ENCODE results near the gene CLEC12A.
"Not testable (repeated sequence)": the region's sequence is repeated elsewhere in the genome, so short reads cannot be mapped to it uniquely, and the experiment has no call there.

Gene CLEC12A

GRCh38 chr12:9971181-9971580, at the start of gene CLEC12A:
CLEC12A (plus strand) TSS chr12:9971409; CDS start chr12:9971597, 188 bp downstream.
- in situ Hi-C loops (cut with MboI; ENCODE audit: low sequenced_read_pairs), result no loop called here

- in situ Hi-C loops (cut with MboI; ENCODE audit: low sequenced_read_pairs), result no loop called here
These were observed 48.8 kb upstream of the CLEC12A start for GRCh38 chr12:9922429-9922828.

DNA sequence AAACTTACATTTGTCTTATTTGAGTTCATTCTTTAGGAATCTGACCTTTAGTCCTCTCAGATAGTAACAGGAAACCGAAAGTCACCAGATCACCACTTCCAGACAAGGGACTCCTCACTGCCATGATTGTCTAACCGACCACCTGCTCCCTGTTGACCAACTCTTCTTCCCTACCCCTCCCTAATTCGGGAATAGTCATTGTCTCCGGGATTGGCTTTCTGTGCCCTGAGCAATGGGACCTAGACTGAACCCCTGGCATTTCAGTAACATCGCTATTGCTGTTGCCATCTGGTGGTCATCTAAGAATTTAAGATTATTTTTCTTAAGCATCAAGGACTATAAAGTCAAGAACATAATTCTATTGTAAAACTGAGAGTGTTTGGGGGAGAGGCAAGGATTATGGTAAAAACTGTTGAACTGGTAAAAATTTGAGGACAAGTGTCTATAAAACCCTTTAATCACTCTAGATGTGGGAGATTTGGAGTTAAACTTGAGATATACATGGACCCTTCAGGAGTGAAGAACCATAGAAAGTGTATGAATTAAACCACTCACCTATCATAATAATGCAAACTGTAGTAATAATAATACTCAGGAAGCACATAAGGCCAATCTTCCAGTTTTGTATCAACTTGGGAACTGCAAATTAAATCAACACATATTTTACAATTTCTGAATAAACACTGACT, 45.4 kb upstream of the CLEC12A start:
- in situ Hi-C loops (cut with MboI; ENCODE audit: low sequenced_read_pairs), result no loop called here

- in situ Hi-C loops (cut with MboI; ENCODE audit: low sequenced_read_pairs), result no loop called here
These were observed 44.3 kb upstream of the CLEC12A start for GRCh38 chr12:9926876-9927275.

DNA sequence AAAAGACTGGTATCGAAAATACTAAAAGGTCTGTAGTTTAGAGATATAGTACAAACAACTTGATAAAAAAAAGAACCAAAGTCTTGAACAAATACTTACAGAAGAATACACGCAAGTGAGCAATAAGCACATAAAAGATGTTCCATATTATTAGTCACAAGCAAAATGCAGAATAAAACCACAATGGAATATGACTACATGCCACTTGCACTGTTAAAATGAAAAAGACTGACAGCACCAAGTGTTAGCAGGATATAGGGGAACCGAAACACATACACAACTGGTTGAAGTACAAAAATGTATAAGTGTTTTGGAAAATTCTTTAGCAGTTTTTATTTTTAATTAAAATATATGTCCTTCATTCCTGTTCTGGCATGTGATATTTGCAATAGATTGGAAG, 42.6 kb upstream of the CLEC12A start:
- in situ Hi-C loops (cut with MboI; ENCODE audit: low sequenced_read_pairs), result no loop called here

- in situ Hi-C loops (cut with MboI; ENCODE audit: low sequenced_read_pairs), result no loop called here
These were observed 40.0 kb upstream of the CLEC12A start for GRCh38 chr12:9931245-9931644.

- in situ Hi-C loops (cut with MboI; ENCODE audit: low sequenced_read_pairs), result no loop called here
These were observed 38.9 kb upstream of the CLEC12A start, which contains the start of gene CLEC2A for GRCh38 chr12:9932270-9932669. CLEC2A (minus strand) TSS chr12:9932370; CDS start chr12:9932329, 41 bp downstream.

- in situ Hi-C loops (cut with MboI; ENCODE audit: low sequenced_read_pairs), result no loop called here
These were observed 37.3 kb upstream of the CLEC12A start for GRCh38 chr12:9933958-9934357.

DNA sequence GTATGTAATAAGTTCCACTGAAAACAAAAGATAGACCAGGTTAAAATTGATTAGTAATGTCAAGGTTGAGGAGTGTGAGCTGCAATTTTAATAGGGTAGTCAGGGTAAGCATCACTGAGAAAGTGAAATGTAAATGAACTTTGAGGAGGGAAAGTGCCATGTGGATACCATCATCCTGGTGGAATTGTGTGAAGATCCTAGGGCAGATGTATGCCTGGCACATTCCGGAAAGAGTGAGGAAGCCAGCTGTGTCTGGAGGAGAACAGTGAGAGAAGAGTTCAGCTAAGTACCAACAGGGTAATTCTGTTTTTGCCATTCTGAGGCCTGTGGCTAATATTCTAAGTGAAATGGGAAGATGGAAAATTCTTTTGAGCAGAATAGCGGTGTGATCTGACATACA, 36.2 kb upstream of the CLEC12A start:
- in situ Hi-C loops (cut with MboI; ENCODE audit: low sequenced_read_pairs), result no loop called here

DNA sequence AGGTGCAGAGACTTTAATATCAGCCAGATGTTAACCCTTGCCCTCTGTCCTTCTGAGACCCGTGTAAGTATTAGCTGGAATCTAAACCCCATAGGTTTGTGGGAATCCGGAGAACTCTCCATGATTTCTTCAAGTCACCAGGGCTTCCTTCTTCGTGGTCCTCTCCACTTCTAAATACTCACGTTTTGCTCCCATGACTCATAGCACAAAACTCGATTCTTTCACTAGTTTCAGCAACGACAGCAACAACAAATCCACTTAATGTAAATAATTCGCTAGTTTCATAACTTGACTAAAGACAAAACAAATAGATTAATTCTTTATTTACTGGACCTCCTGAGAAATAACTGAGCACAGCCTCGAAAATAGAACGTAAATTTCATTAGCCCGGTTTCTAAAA, 34.6 kb upstream of the CLEC12A start:
- in situ Hi-C loops (cut with MboI; ENCODE audit: low sequenced_read_pairs), result no loop called here

DNA sequence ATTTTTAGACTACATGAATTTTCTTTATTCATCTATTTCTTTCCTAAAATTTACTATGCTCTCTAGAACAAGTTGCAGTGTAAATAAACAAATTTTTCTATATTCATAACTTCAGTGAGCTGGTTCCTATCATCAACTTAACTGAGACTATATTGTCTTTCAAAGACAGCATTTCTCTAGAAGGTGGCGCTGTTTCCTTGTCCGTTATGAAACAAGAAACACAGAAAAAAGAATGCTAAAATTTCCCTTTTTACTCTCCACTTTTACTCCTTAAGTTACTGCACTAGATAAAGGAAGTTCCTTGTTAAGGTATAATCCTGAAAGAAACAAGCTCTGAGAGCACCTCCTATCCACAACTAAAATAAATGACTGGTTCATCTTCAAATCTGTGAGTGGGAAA, 30.8 kb upstream of the CLEC12A start:
- in situ Hi-C loops (cut with MboI; ENCODE audit: low sequenced_read_pairs), result no loop called here

DNA sequence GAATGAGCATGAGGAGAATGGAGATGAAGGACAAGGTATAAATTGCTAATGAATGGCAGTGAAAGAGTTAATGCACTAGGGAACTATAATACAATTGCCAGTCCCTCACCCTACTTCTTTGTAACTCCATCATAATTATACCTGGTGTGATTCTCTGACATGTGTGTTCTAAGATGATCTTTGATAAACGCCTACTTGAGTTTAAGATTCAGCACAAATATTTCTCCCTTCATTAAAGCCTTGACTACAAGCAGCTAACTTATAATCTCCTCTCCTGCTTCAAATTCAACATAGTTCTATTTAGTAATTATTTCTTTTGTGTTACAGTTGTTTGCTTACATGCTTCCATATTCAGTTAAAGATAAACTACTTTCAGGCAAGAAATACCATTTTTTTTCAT, 29.4 kb upstream of the CLEC12A start:
- in situ Hi-C loops (cut with MboI; ENCODE audit: low sequenced_read_pairs), result no loop called here

DNA sequence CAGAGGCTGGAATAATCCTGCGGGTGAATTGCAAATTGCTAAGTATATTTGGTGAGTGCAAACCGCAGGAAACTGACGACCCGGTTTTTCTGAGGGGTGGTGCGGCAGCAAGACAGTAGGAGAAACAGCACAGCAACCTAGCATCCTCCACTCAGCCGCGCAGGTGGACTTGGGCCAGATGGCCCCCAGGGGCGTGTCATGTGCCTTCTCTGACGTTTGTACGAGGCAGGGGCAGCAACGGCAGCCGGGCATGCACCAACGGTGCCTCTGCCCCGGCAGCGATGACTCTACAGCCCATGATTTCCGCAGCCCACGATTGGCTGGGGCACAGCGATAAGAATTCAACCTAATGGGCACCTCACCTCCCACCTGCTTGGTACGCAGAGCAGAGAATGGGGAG, 28.0 kb upstream of the CLEC12A start:
- in situ Hi-C loops (cut with MboI; ENCODE audit: low sequenced_read_pairs), result no loop called here

GRCh38 chr12:9944391-9944790, 26.8 kb upstream of the CLEC12A start:
- in situ Hi-C loops (cut with MboI; ENCODE audit: low sequenced_read_pairs), result no loop called here

DNA sequence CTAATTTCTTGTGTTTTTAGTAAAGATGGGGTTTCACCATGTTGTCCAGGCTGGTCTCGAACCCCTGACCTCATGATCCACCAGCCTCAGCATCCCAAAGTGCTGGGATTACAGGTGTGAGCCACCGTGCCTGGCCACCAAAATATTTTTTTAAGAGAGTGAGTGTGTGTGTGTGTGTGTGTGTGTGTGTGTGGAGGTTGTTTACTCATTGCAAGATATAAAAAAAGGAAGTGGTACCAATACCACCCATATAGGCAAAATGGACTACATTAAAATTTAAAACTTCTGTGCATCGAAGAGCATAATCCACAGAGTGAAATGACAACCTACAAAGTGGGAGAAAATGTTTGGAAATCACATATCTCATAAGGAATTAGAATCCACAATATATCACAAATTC, 23.5 kb upstream of the CLEC12A start:
- in situ Hi-C loops (cut with MboI; ENCODE audit: low sequenced_read_pairs), result no loop called here

DNA sequence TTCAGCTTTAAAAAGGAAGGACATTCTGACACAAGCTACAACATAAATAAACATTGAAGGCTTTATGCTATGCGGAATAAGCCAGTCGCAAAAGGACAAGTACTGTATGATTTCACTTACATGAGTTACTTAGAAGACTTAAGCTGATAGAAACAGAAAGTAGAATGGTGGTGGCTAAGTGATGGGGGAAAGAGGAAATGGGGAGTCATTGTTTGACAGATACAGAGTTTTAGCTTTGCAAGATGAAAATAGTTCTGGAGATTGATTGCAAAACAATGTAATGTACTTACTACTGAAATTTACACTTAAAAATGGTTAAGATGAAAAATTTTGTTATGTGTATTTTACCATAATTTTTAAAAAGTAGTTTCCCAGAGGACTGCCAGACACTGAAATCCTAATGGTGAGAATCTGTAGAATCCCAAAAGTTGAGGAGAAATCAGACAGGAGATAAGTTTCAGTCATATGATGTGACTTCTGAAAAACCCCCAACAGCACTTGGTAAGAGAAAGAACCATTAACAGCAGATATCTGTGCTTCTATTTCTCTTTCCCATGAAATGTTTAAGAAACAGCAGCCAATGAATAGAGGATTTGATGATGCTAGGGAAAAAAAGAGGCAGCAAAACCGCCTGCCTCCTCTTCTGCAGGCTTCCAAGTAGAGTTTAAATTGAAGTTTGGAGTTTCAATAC, 22.5 kb upstream of the CLEC12A start:
- in situ Hi-C loops (cut with MboI; ENCODE audit: low sequenced_read_pairs), result no loop called here

GRCh38 chr12:9951026-9951675, 20.1 kb upstream of the CLEC12A start:
- in situ Hi-C loops (cut with MboI; ENCODE audit: low sequenced_read_pairs), result no loop called here

GRCh38 chr12:9952954-9953729, 18.1 kb upstream of the CLEC12A start:
- in situ Hi-C loops (cut with MboI; ENCODE audit: low sequenced_read_pairs), result not testable (repeated sequence)

DNA sequence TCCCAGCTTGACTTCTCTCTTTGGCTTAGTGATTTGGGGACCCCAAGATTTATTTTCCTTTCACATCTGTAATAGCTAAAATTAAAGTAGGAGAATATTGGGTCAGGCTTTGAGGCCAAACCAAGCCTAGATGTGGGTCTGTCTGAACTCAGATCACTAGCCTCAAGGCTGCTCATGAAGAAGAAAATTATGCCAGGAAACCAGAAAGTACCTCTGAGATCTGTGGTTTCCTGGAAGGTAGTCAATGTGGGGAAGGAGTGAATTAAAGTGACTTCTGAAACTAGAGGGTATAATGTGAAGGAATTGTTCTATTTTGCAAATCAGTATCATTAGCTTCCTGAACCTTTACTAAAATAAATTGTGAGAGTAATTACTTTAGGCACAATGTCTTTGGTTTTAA, 13.4 kb upstream of the CLEC12A start:
- in situ Hi-C loops (cut with MboI; ENCODE audit: low sequenced_read_pairs), result no loop called here

DNA sequence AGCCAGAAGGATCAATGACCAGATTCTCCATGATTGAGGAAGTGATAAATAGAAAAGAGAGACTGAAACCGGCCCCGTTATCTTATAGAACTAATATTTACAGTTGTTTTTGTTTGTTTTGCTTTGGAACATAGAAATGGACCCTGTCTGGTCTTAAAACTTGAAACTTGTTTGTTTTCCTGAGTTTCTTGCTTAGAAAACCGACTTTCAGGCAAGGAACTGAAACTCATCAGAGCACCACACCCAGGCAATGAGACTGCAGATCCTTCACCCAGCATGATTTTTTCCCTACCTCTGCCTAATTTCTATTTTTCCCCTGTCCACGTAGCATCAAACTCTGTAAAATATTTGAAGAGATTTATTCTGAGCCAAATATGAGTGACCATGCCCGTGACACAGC, 10.6 kb upstream of the CLEC12A start:
- in situ Hi-C loops (cut with MboI; ENCODE audit: low sequenced_read_pairs), result no loop called here

- in situ Hi-C loops (cut with MboI; ENCODE audit: low sequenced_read_pairs), result no loop called here
These were observed 10.1 kb upstream of the CLEC12A start for GRCh38 chr12:9961106-9961505.
